IMR-90 (cell line): Measurements from ENCODE around the gene THADA. TPM values are rescaled to one million over a fixed set of nuclear protein-coding genes. Genes with fewer than 3 reads are reported as not detected.

Experiments
- ATAC-seq: fragments of 200-7000 bp; cut with Tn5 transposase; 2 replicates; pipeline ENCODE4 v1.9.1; 2020; ENCODE audit warnings: low read depth, mild to moderate bottlenecking, moderate library complexity
- BruUV-seq: library from RNA; stranded (reverse); fragments of 400-500 nt; replicated peaks from 2 replicates; lab custom pipeline; 2021; lab: Mats Ljungman, UMichigan
- CTCF ChIA-PET: fragments of 300-600 bp; formaldehyde crosslinking; extraction: SDS; loops from one replicate; lab custom pipeline; 2021; ENCODE audit warnings: antibody characterized with exemption; lab: Yijun Ruan, JAX
- POLR2A ChIA-PET: fragments of 300-600 bp; sonication (Branson Sonifier 250); formaldehyde crosslinking; loops from one replicate; lab custom pipeline; 2022; ENCODE audit warnings: antibody characterized with exemption; ENCODE audit not compliant: unreplicated experiment; lab: Charles Lee
- DNase-seq: peaks from one replicate; pipeline ENCODE4 v3.0.0; 2013
- H2AFZ ChIP-seq: replicated peaks from 2 replicates; pipeline ENCODE3; 2013; ENCODE audit warnings: low read length, mild to moderate bottlenecking; ENCODE audit not compliant: poor library complexity
- H2AK5ac ChIP-seq: 2 replicates; pipeline ENCODE4 v1.6.1; 2013; ENCODE audit warnings: low read depth, low read length, inconsistent platforms
- H2AK9ac ChIP-seq: replicated peaks from 2 replicates; pipeline ENCODE3; 2013; ENCODE audit warnings: mild to moderate bottlenecking, low read depth, low read length, moderate library complexity; ENCODE audit not compliant: poor library complexity
- H2BK120ac ChIP-seq: 2 replicates; pipeline ENCODE4 v1.6.1; 2013; ENCODE audit warnings: low read depth, low read length, inconsistent platforms
- H2BK15ac ChIP-seq: 3 replicates; pipeline ENCODE4 v1.6.1; 2013; ENCODE audit warnings: low read depth, low read length, inconsistent platforms
- H2BK20ac ChIP-seq: 2 replicates; pipeline ENCODE4 v1.6.1; 2013; ENCODE audit warnings: low read depth, mild to moderate bottlenecking, inconsistent platforms, low read length, moderate library complexity
- H2BK5ac ChIP-seq: 2 replicates; pipeline ENCODE4 v1.6.1; 2013; ENCODE audit warnings: mild to moderate bottlenecking, low read depth, low read length, inconsistent platforms; ENCODE audit not compliant: poor library complexity, severe bottlenecking
- H3K14ac ChIP-seq: replicated peaks from 2 replicates; pipeline ENCODE4 v1.6.1; 2013; ENCODE audit warnings: low read depth, low read length, inconsistent platforms
- H3K18ac ChIP-seq: 2 replicates; pipeline ENCODE4 v1.6.1; 2013; ENCODE audit warnings: low read depth, low read length, control low read depth
- H3K23ac ChIP-seq: 2 replicates; pipeline ENCODE4 v1.6.1; 2013; ENCODE audit warnings: low read depth, low read length, inconsistent platforms
- H3K27ac ChIP-seq: 2 replicates; pipeline ENCODE4 v1.5.1; 2013; ENCODE audit warnings: mild to moderate bottlenecking, control low read depth, low read length; ENCODE audit not compliant: insufficient read depth
- H3K27me3 ChIP-seq: 2 replicates; pipeline ENCODE4 v1.6.1; 2013; ENCODE audit warnings: low read length; ENCODE audit not compliant: control insufficient read depth, insufficient read depth
- H3K36me3 ChIP-seq: 2 replicates; pipeline ENCODE4 v1.6.1; 2013; ENCODE audit warnings: low read length, mixed read lengths; ENCODE audit not compliant: control insufficient read depth, insufficient read depth
- H3K4ac ChIP-seq: 2 replicates; pipeline ENCODE4 v1.6.1; 2013; ENCODE audit warnings: low read depth, low read length, inconsistent platforms
- H3K4me1 ChIP-seq: 2 replicates; pipeline ENCODE4 v1.6.1; 2013; ENCODE audit warnings: low read length, mixed read lengths; ENCODE audit not compliant: control insufficient read depth, insufficient read depth
- H3K4me2 ChIP-seq: 2 replicates; pipeline ENCODE4 v1.6.1; 2013; ENCODE audit warnings: low read depth, mild to moderate bottlenecking, control low read depth, low read length, moderate library complexity
- H3K4me3 ChIP-seq: 2 replicates; pipeline ENCODE4 v1.5.1; 2013; ENCODE audit warnings: low read depth, mild to moderate bottlenecking, control low read depth, low read length, moderate library complexity; ENCODE audit not compliant: insufficient read depth
- H3K56ac ChIP-seq: 2 replicates; pipeline ENCODE4 v1.6.1; 2013; ENCODE audit warnings: low read length, inconsistent platforms; ENCODE audit not compliant: insufficient read depth; ENCODE audit errors: extremely low read depth
- H3K79me1 ChIP-seq, 2 experiments: 2 replicates each; pipeline ENCODE4 v1.6.1; 2013; ENCODE audit warnings: low read length in 2 of 2, inconsistent platforms in 1 of 2, low read depth in 1 of 2
- H3K9ac ChIP-seq: 2 replicates; pipeline ENCODE4 v1.6.1; 2013; ENCODE audit warnings: low read depth, low read length, control low read depth
- H3K9me1 ChIP-seq: 2 replicates; pipeline ENCODE4 v1.6.1; 2013; ENCODE audit warnings: low read length, inconsistent platforms; ENCODE audit not compliant: insufficient read depth
- H3K9me3 ChIP-seq: 2 replicates; pipeline ENCODE4 v1.6.1; 2013; ENCODE audit warnings: low read length; ENCODE audit not compliant: control insufficient read depth, insufficient read depth
- H4K20me1 ChIP-seq: 2 replicates; pipeline ENCODE4 v1.6.1; 2013; ENCODE audit warnings: low read length, inconsistent platforms; ENCODE audit not compliant: insufficient read depth
- H4K5ac ChIP-seq: 2 replicates; pipeline ENCODE4 v1.6.1; 2013; ENCODE audit warnings: mild to moderate bottlenecking, low read depth, low read length, control low read depth
- H4K8ac ChIP-seq, 2 experiments: 2 replicates each; pipeline ENCODE4 v1.6.1; 2013; ENCODE audit warnings: low read depth in 2 of 2, low read length in 2 of 2, control low read depth in 1 of 2, inconsistent platforms in 1 of 2
- H4K91ac ChIP-seq: 2 replicates; pipeline ENCODE4 v1.6.1; 2013; ENCODE audit warnings: low read depth, low read length, inconsistent platforms; ENCODE audit not compliant: insufficient read depth
- BHLHE40 ChIP-seq: fragments of 150-350 bp; IDR thresholded peaks from 2 replicates; pipeline ENCODE4 v1.6.1; 2016; ENCODE audit warnings: mild to moderate bottlenecking, low read depth, low read length
- CEBPB ChIP-seq: IDR thresholded peaks from 2 replicates; pipeline ENCODE4 v1.6.1; 2012; ENCODE audit warnings: low read depth, low read length, improper control_type of control experiment
- CHD1 ChIP-seq: IDR thresholded peaks from 2 replicates; pipeline ENCODE4 v1.6.1; 2012; ENCODE audit warnings: low read depth, low read length, improper control_type of control experiment
- MAFK ChIP-seq: IDR thresholded peaks from 2 replicates; pipeline ENCODE4 v1.6.1; 2012; ENCODE audit warnings: low read depth, low read length, improper control_type of control experiment
- NFE2L2 ChIP-seq: fragments of 150-350 bp; IDR thresholded peaks from 2 replicates; pipeline ENCODE4 v1.6.1; 2016; ENCODE audit warnings: low read depth, mild to moderate bottlenecking, low read length
- RAD21 ChIP-seq: IDR thresholded peaks from 2 replicates; pipeline ENCODE4 v1.6.1; 2012; ENCODE audit warnings: low read length, improper control_type of control experiment
- RCOR1 ChIP-seq: IDR thresholded peaks from 2 replicates; pipeline ENCODE4 v1.6.1; 2012; ENCODE audit warnings: mild to moderate bottlenecking, low read length, improper control_type of control experiment; ENCODE audit not compliant: insufficient replicate concordance
- RFX5 ChIP-seq: IDR thresholded peaks from 2 replicates; pipeline ENCODE4 v1.8.0; 2012; ENCODE audit warnings: low read depth, mild to moderate bottlenecking, low read length, moderate library complexity
- SMC3 ChIP-seq: fragments of 150-350 bp; IDR thresholded peaks from 2 replicates; pipeline ENCODE4 v1.6.1; 2016; ENCODE audit warnings: low read depth, mild to moderate bottlenecking, antibody characterized with exemption, low read length, moderate library complexity
- USF2 ChIP-seq: fragments of 150-350 bp; IDR thresholded peaks from 2 replicates; pipeline ENCODE4 v1.6.1; 2017; ENCODE audit warnings: mild to moderate bottlenecking, antibody characterized with exemption, low read length, low read depth
- WGBS, 2 experiments: methylation state at CpG; one replicate each; pipeline versions ENCODE4 v1.1.5 to v1.1.7; 2013; ENCODE audit warnings: missing lambda C conversion rate in 2 of 2; ENCODE audit not compliant: insufficient read length in 1 of 2; ENCODE audit errors: extremely low coverage in 2 of 2; 5-methylcytosine and 5-hydroxymethylcytosine counted together
- dilution Hi-C: fragments of 300-500 bp; cut with HindIII; formaldehyde crosslinking; loops from one replicate; pipeline ENCODE4 v1.14.3; 2018; ENCODE audit warnings: low sequenced_read_pairs; ENCODE audit not compliant: unreplicated experiment
- in situ Hi-C: fragments of 300-500 bp; cut with MboI; formaldehyde crosslinking; loops from 3 replicates; pipeline ENCODE4 v1.14.3; 2019; ENCODE audit warnings: low sequenced_read_pairs, inconsistent platforms, mixed read lengths
- intact Hi-C: fragments of 100-400 bp; cut with micrococcal nuclease; formaldehyde crosslinking; loops from 2 replicates; pipeline ENCODE4 v1.10.0; 2022
- polyA plus RNA-seq, 3 experiments: library from polyadenylated mRNA; depleted of rRNA; stranded (reverse); fragments of >200 nt; gene quantifications; 2 replicates each; pipeline ENCODE4 v1.2.3, GENCODE V29; 2012; ENCODE audit warnings: low replicate concordance in 1 of 3
- total RNA-seq: library from RNA; depleted of rRNA; stranded (reverse); fragments of >200 nt; gene quantifications from 2 replicates; pipeline ENCODE4 v1.2.3, GENCODE V29; 2012
- TF ChIP-seq, protein P1 (sequence below): fragments of 150-350 bp; IDR thresholded peaks from 2 replicates; pipeline ENCODE4 v1.6.1; 2016; ENCODE audit warnings: low read depth, mild to moderate bottlenecking, low read length, moderate library complexity, borderline replicate concordance

The THADA gene
- total and polyA plus RNA-seq, 2 of the 4 experiments (the other 2 are of a cell fraction) = 10.5 to 21.3 TPM

GRCh38 chr2:43348908-43349661 lies 246.8 kb downstream of the THADA start (continued):
- TF ChIP-seq NFE2L2 = no peak

DNA sequence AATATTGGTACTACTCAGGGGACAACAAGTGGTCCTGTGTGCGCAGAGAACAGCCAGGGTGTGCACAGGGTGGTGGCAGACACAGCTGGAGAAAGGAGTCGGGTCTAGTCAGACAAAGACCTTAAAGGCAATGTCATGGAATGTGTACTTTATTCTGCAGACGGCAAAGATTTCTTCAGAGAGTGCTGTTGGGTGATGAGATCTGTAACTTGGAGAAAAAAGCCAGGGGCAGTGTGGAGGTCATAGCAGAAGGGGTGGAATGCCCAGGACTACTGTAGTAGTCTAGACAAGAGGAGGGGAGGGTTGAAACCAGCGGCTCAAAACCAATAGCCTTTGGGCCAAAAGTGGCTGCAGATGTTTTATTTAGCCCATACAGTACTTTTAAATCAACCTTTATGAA lies 248.1 kb downstream of the THADA start:
- ChIA-PET POLR2A (no interaction called here), CTCF (no interaction called here)
- WGBS, 2 experiments = 75% methylated on average over 2 of the region's 4 CpGs; no CpG with 5 or more reads in 1 of the 2 experiments
- no peak overlapping the region for H3K56ac ChIP-seq
- peak overlapping the region; percentile 63 for H4K5ac ChIP-seq
- H2BK120ac ChIP-seq = peak overlapping the region; percentile 95
- H3K79me1 ChIP-seq = peaks cover 0 to 11% of the 10 kb centered on the region in 2 experiments; a peak in 2 of 4 replicates
- dilution Hi-C loops (no loop called here), intact Hi-C loops (loop anchor here (5.0 kb wide), 1 partner anchor 130 kb away; no protein-coding TSS in a partner anchor), in situ Hi-C loops (no loop called here)
- ATAC-seq (no peak), DNase-seq (no peak)
- H3K4me1 ChIP-seq = peaks cover 39% of the 10 kb centered on the region
- no peak overlapping the region; a peak in 1 of 4 replicates for H4K8ac ChIP-seq
- no peak overlapping the region for H4K91ac ChIP-seq
- H3K4me2 ChIP-seq = no peak overlapping the region
- H3K27me3 ChIP-seq = no peaks in the 10 kb centered on the region
- TF ChIP-seq RCOR1 = no peak
- no peak for TF ChIP-seq RFX5
- no peak for TF ChIP-seq RAD21
- no peak for TF ChIP-seq BHLHE40
- TF ChIP-seq USF2 = no peak
- TF ChIP-seq, protein P1, sequence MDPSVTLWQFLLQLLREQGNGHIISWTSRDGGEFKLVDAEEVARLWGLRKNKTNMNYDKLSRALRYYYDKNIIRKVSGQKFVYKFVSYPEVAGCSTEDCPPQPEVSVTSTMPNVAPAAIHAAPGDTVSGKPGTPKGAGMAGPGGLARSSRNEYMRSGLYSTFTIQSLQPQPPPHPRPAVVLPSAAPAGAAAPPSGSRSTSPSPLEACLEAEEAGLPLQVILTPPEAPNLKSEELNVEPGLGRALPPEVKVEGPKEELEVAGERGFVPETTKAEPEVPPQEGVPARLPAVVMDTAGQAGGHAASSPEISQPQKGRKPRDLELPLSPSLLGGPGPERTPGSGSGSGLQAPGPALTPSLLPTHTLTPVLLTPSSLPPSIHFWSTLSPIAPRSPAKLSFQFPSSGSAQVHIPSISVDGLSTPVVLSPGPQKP = no peak
- TF ChIP-seq SMC3 = no peak
- no peak for TF ChIP-seq NFE2L2
- TF ChIP-seq CHD1 = no peak
- TF ChIP-seq MAFK = no peak
- no peak for TF ChIP-seq CEBPB
- H3K18ac ChIP-seq = peak overlapping the region; percentile 72; the same call in 1 of the 2 replicates
- H2BK5ac ChIP-seq = no peak overlapping the region
- H3K9ac ChIP-seq = no peak overlapping the region
- H3K9me1 ChIP-seq = peaks cover 20% of the 10 kb centered on the region
- 0 out of 2 replicates have a peak overlapping the region, but pooled peaks have one; percentile 38 for H3K14ac ChIP-seq
- H2AK5ac ChIP-seq = peak overlapping the region; percentile 60; the same call in 1 of the 2 replicates
- H3K23ac ChIP-seq = peak overlapping the region; percentile 59; the same call in 1 of the 2 replicates
- H3K27ac ChIP-seq = peak overlapping the region; percentile 20; the same call in 1 of the 2 replicates
- H2AFZ ChIP-seq = no peak overlapping the region
- H3K36me3 ChIP-seq = no peaks in the 10 kb centered on the region
- H2BK20ac ChIP-seq = no peak overlapping the region
- H3K4ac ChIP-seq = peak overlapping the region; percentile 41
- no peaks in the 10 kb centered on the region for H3K9me3 ChIP-seq
- H2AK9ac ChIP-seq = no peak overlapping the region
- peak overlapping the region; percentile 54; the same call in 1 of the 3 replicates for H2BK15ac ChIP-seq
- no peak overlapping the region for H3K4me3 ChIP-seq
- BruUV-seq = no TSS peak
- H4K20me1 ChIP-seq = peaks cover 2% of the 10 kb centered on the region; the same call in 1 of the 2 replicates
